GM12801 (cell line): ENCODE results near the gene PANK4.

Experiments
- TF ChIP-seq, protein P1 (sequence below): IDR thresholded peaks from one replicate; pipeline ENCODE4 v1.5.1; 2011; ENCODE audit warnings: control low read depth; ENCODE audit not compliant: insufficient read length; ENCODE audit errors: extremely low read depth

PANK4 gene

DNA sequence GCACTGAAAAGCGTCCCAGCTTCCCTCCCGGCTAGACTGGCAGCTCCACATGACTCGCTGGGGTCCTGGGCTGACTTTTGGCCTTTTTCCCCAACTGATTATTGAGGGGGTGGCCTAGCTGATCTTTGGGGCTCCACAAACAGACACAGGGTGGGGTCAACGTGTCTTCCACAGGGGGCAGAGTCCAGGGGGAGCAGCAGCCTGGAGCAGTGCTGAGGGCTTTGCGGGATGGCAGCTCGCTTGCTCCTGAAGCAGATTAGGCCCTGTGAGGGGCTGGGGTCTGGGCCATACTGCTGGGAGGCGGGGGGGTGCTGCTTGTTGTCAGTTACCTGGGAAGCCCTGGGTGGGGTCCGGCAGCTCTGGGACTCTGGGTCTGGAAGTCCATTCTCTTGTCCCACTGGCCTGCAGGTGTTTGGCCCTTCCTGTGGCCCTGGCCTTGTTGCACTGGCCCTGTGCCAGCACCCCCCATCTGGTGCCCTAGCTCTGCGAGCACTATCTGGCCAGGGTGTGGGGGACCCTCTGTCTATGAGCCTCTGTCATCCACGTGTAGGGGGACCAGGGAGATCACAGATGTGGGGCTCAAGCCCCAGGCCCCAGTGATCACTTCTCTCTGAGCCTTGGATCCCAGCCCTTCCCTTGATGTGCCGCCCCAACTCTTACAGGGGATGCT, 16.0 kb upstream of the PANK4 start:
- TF ChIP-seq, protein P1, sequence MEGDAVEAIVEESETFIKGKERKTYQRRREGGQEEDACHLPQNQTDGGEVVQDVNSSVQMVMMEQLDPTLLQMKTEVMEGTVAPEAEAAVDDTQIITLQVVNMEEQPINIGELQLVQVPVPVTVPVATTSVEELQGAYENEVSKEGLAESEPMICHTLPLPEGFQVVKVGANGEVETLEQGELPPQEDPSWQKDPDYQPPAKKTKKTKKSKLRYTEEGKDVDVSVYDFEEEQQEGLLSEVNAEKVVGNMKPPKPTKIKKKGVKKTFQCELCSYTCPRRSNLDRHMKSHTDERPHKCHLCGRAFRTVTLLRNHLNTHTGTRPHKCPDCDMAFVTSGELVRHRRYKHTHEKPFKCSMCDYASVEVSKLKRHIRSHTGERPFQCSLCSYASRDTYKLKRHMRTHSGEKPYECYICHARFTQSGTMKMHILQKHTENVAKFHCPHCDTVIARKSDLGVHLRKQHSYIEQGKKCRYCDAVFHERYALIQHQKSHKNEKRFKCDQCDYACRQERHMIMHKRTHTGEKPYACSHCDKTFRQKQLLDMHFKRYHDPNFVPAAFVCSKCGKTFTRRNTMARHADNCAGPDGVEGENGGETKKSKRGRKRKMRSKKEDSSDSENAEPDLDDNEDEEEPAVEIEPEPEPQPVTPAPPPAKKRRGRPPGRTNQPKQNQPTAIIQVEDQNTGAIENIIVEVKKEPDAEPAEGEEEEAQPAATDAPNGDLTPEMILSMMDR = no peak

DNA sequence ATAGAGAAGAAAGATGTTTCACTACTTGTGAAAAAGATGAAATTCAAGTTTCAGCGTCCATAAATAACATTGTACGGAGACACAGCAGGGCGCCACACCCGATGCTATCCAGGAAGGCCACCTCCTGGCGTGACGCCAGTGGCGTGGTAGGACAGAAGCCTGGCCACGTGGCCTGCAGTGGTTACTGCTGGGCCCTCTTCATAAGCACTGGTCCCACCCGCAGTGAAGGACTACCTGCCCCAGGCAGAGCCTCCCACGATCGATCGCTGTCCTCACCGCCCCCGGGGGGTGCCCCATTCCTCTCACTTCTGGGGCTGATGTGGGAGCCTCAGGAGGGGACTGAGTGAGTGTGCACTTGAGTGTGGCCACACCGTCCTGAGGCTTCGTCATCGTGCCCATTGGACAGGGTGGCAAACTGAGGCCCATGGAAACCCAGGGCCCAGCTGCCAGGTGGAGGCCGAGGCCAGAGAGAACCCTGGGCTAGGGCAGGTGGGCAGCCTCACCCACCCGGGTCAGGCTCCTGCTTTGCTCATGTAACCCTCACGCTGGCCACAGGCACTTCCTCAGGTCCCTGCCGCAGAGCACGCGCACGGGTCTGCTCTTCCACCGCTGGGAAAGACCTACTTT, 15.3 kb upstream of the PANK4 start:
- TF ChIP-seq, protein P1 = no peak

DNA sequence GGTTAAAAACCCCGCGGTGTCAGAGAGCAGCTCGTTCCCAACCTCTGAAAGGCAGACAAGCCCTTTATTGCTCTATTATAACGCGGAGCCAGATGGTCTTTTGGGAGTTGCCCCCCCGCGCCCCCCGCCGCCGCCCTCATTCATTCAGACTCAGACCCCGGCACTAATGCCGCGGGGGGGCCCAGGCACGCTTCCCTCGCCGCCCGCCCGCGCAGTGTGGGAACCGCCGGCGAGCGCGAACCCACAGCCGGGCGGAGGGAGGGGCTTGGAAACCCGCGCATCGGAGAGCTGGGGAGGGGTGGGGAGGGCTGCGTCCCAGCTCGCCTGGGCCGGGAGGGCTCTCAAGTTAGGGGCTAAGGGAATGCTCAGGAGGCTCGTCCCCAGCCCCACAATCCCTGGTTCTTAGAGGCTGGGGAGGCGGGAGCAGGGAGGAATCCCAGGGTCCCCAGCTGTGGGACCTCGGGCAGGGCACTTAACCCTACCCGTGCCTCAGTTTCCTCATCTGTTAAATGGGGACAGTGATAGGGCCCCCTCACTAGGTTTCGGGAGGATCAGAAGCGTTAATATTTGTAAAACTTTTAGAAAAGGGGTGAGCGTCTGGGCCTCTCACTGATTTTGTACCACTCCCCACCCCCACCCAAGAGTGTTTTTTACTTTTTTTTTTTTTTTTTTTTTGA, 14.6 kb upstream of the PANK4 start:
- TF ChIP-seq, protein P1 = no peak

DNA sequence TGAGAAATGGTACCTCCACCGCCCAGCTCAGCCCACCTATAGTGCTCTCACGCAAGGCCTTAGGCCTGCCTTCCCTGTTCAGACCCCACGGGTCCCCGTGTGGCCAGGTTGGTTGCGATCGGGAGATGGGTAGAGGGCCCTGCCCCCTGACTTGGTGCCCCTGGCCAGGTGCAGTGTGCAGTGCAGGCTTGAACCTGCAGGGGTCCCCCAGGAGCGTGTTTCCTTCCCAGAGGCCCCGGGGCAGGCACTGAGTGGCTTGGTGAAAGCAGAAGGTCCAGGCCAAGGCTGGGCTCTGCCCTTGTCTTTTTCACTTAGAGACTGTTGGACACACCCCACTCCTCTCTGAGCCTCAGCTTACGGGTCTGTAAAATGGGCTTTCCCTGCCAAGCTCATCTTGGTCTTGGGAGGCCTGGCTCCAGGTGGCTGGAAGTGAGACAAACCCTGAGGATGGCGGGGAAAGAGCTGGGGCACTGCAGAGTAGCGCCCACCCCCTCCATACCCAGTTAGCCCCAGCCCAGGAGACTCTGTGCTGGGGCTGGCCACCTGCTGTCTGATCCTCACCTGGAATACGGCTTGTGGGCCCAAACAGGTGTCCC, 13.0 kb upstream of the PANK4 start:
- TF ChIP-seq, protein P1 = no peak

DNA sequence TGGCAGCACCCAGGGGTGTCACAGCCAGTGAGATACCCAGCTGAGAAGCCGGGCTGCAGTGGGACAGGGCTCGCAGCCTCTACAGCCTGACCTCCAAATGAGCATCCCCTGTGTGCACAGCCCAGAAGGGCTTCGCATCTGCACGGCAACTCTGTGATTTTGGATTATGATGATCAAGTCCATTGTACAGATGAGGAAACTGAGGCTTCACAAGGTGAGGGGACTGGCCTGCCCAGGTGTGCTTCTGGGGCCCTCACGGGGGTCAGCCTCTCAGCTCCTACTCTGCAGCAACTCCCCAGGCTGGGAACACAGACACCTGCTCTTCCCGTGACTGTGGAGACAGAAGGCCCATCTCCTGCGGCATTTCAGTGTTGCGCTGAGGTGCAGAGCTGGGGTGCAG, 12.5 kb upstream of the PANK4 start:
- TF ChIP-seq, protein P1 = no peak

DNA sequence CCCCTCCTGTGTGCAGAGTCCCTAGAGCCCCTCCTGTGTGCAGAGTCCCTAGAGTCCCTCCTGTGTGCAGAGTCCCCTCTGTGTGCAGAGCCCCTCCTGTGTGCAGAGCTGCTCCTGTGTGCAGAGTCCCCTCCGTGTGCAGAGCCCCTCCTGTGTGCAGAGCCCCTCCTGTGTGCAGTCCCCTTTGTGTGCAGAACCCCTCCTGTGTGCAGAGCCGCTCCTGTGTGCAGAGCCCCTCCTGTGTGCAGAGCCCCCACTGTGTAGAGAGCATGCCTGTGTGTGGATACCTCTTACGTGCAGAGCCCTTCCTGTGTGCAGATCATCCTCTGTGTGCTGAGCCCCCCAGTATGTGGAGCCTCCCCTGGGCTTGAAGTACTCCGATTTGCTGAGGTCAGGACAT, 12.0 kb upstream of the PANK4 start:
- TF ChIP-seq, protein P1 = no peak

DNA sequence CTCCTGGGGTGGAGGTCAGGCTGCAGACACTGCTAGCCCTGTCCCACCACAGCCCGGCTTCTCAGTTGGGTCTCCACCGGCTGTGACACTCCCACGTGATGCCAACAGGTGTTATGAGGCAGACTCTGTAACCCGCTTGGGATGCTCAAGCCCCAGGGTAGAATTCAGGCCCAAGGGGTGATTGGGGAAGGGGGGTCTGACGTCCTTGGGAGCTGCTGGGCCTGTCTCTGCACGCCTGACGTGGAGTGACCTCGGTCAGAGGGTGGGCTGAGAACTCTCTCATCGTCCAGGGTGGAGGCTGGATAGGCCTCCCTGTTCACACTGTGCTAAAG, 11.4 kb upstream of the PANK4 start:
- TF ChIP-seq, protein P1 = no peak
